HepG2 (cell line): ENCODE results near the gene IZUMO4. TPM values are rescaled to one million over a fixed set of nuclear protein-coding genes. Genes with fewer than 3 reads are reported as not detected.

Experiments
- CENPT ChIP-seq: sonication (generic); formaldehyde crosslinking; IDR thresholded peaks from 2 replicates; pipeline ENCODE4 v1.8.0; 2022; ENCODE audit warnings: low read depth, mild to moderate bottlenecking, moderate library complexity, missing genetic modification reagents
- E2F5 ChIP-seq: sonication (generic); formaldehyde crosslinking; conservative IDR thresholded peaks from 2 replicates; pipeline ENCODE4 v1.4.0; 2020; ENCODE audit warnings: missing genetic modification reagents
- FUBP1 ChIP-seq: sonication (generic); formaldehyde crosslinking; IDR thresholded peaks from 2 replicates; pipeline ENCODE4 v1.5.1; 2020; ENCODE audit warnings: missing genetic modification reagents, mild to moderate bottlenecking, borderline replicate concordance
- HNF4G ChIP-seq, 2 experiments: sonication (generic) in 1 of 2; formaldehyde crosslinking in 1 of 2; IDR thresholded peaks; 2 replicates each; pipeline versions ENCODE4 v1.4.0 to v1.6.1; 2011 to 2020; ENCODE audit warnings: borderline replicate concordance in 2 of 2, low read depth in 2 of 2, mild to moderate bottlenecking in 2 of 2, low read length in 1 of 2, missing genetic modification reagents in 1 of 2, moderate library complexity in 1 of 2
- MAFG ChIP-seq: sonication (generic); formaldehyde crosslinking; IDR thresholded peaks from 2 replicates; pipeline ENCODE4 v1.5.1; 2020; ENCODE audit warnings: mild to moderate bottlenecking, missing genetic modification reagents
- MED13 ChIP-seq: sonication (generic); formaldehyde crosslinking; IDR thresholded peaks from 2 replicates; pipeline ENCODE4 v1.5.0; 2020; ENCODE audit warnings: missing genetic modification reagents
- PREB ChIP-seq: sonication (generic); formaldehyde crosslinking; IDR thresholded peaks from 2 replicates; pipeline ENCODE4 v1.4.0; 2020; ENCODE audit warnings: missing genetic modification reagents
- RARG ChIP-seq: sonication (generic); formaldehyde crosslinking; IDR thresholded peaks from 2 replicates; pipeline ENCODE4 v1.4.0; 2020; ENCODE audit warnings: low read depth, mild to moderate bottlenecking, missing genetic modification reagents
- ZNF468 ChIP-seq: sonication (generic); formaldehyde crosslinking; IDR thresholded peaks from 2 replicates; pipeline ENCODE4 v1.8.0; 2022; ENCODE audit warnings: mild to moderate bottlenecking, moderate library complexity, missing genetic modification reagents
- ZNF674 ChIP-seq: sonication (generic); formaldehyde crosslinking; IDR thresholded peaks from 2 replicates; pipeline ENCODE4 v1.5.0; 2020; ENCODE audit warnings: low read depth, mild to moderate bottlenecking, missing genetic modification reagents
- ZSCAN25 ChIP-seq: sonication (generic); formaldehyde crosslinking; IDR thresholded peaks from 2 replicates; pipeline ENCODE4 v1.8.0; 2022; ENCODE audit warnings: mild to moderate bottlenecking, missing genetic modification reagents
- polyA plus RNA-seq, 8 experiments: library from polyadenylated mRNA; depleted of rRNA in 3 of 8; stranded (reverse) in 7 of 8; unstranded in 1 of 8; fragments of >200 nt; fragmentation: Illumina TruSeq in 4 of 8; extraction: Trizol in 4 of 8; gene quantifications; 2 replicates each; pipeline versions ENCODE4 v1.2.1 to v1.2.3, GENCODE V29; 2011 to 2016; ENCODE audit warnings: low read depth in 4 of 8, missing spikeins in 1 of 8, mixed read lengths in 1 of 8; ENCODE audit not compliant: insufficient read depth in 1 of 8
- total RNA-seq, 5 experiments: library from RNA; depleted of rRNA; stranded (reverse); fragments of >200 nt; fragmentation: Illumina TruSeq; extraction: Trizol; gene quantifications; 2 replicates each; pipeline ENCODE4 v1.2.3, GENCODE V29; 2016; ENCODE audit warnings: low read depth in 1 of 5
- TF ChIP-seq, protein P1 (sequence below): sonication (generic); formaldehyde crosslinking; IDR thresholded peaks from 2 replicates; pipeline ENCODE4 v1.9.0; 2021; ENCODE audit warnings: missing genetic modification reagents, borderline replicate concordance
- TF ChIP-seq, protein P2 (sequence below): sonication (generic); formaldehyde crosslinking; IDR thresholded peaks from 2 replicates; pipeline ENCODE4 v1.4.0; 2020; ENCODE audit warnings: missing genetic modification reagents, borderline replicate concordance
- TF ChIP-seq, protein P3 (sequence below): sonication (generic); formaldehyde crosslinking; IDR thresholded peaks from 2 replicates; pipeline ENCODE4 v1.5.0; 2020; ENCODE audit warnings: missing genetic modification reagents, mild to moderate bottlenecking, borderline replicate concordance

Gene IZUMO4
- total and polyA plus RNA-seq, 2 of the 13 experiments (the other 11 are each of a cell fraction or from before 2014, with no cell fraction given) = 0.77 to 3.9 TPM

DNA sequence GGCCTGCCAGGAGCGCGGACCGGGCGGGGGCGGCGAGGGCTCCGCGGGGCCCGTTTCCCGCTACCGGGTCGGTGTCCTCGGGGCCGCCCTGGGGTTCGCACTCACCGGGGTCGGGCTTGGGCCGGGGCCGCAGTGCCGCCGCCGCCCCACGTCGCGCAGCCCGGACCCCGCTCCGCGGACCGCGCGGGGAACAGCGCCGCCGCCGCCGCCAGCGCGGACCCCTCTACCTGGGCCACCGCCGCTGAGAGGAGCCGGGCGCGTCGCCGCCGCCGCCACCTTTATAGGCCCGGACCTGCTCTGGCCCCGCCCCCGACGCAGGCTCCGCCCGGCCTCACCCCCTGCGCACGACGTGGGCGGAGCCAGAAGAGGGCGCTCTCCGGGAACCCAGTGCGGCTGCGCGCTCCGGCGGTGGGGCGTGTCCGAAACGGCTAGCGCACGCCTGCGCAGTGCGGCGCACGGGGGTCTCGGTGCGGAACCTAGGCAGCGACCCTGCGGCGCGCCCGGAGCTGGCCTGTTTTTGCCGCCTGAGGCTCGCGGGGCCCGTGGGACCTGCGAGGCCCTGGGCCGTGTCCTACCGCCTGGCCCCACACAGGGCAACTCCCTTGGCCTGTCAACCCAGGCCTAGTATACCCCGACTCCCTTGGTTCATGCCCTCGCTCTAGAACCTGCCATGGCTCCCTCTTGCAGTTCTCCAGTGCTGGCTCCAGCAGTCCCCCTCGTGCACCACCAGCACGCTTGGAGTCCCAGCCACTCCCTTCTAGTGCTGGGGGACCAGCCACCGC is 45.5 kb upstream of the IZUMO4 start, which contains the start of gene MKNK2 (continued):
- no peak for TF ChIP-seq PREB (CRISPR knock-in tag)
- no peak for TF ChIP-seq MED13 (CRISPR knock-in tag)
- peak; percentile 14; the same call in 1 of the 2 replicates for TF ChIP-seq HNF4G (IDR thresholded peaks at IDR 0.05; ENCODE audit: borderline replicate concordance, low read depth, low read length)
- TF ChIP-seq HNF4G (CRISPR knock-in tag; IDR thresholded peaks at IDR 0.05; ENCODE audit: borderline replicate concordance, low read depth) = peak; percentile 31; the same call in 1 of the 2 replicates
- no peak for TF ChIP-seq FUBP1 (CRISPR knock-in tag)
- peak; percentile 67 for TF ChIP-seq ZSCAN25 (CRISPR knock-in tag)
- TF ChIP-seq ZNF468 = no peak
- TF ChIP-seq E2F5 = no peak
- no peak for TF ChIP-seq MAFG (CRISPR knock-in tag)
- no peak for TF ChIP-seq ZNF674
- TF ChIP-seq, protein P1, sequence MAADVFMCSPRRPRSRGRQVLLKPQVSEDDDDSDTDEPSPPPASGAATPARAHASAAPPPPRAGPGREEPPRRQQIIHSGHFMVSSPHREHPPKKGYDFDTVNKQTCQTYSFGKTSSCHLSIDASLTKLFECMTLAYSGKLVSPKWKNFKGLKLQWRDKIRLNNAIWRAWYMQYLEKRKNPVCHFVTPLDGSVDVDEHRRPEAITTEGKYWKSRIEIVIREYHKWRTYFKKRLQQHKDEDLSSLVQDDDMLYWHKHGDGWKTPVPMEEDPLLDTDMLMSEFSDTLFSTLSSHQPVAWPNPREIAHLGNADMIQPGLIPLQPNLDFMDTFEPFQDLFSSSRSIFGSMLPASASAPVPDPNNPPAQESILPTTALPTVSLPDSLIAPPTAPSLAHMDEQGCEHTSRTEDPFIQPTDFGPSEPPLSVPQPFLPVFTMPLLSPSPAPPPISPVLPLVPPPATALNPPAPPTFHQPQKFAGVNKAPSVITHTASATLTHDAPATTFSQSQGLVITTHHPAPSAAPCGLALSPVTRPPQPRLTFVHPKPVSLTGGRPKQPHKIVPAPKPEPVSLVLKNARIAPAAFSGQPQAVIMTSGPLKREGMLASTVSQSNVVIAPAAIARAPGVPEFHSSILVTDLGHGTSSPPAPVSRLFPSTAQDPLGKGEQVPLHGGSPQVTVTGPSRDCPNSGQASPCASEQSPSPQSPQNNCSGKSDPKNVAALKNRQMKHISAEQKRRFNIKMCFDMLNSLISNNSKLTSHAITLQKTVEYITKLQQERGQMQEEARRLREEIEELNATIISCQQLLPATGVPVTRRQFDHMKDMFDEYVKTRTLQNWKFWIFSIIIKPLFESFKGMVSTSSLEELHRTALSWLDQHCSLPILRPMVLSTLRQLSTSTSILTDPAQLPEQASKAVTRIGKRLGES (CRISPR knock-in tag) = 0 out of 2 replicates have a peak, but pooled peaks have one; percentile 16
- TF ChIP-seq RARG = no peak
- peak; percentile 79; the same call in 1 of the 2 replicates for TF ChIP-seq CENPT (CRISPR knock-in tag)
- TF ChIP-seq, protein P2, sequence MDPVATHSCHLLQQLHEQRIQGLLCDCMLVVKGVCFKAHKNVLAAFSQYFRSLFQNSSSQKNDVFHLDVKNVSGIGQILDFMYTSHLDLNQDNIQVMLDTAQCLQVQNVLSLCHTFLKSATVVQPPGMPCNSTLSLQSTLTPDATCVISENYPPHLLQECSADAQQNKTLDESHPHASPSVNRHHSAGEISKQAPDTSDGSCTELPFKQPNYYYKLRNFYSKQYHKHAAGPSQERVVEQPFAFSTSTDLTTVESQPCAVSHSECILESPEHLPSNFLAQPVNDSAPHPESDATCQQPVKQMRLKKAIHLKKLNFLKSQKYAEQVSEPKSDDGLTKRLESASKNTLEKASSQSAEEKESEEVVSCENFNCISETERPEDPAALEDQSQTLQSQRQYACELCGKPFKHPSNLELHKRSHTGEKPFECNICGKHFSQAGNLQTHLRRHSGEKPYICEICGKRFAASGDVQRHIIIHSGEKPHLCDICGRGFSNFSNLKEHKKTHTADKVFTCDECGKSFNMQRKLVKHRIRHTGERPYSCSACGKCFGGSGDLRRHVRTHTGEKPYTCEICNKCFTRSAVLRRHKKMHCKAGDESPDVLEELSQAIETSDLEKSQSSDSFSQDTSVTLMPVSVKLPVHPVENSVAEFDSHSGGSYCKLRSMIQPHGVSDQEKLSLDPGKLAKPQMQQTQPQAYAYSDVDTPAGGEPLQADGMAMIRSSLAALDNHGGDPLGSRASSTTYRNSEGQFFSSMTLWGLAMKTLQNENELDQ = no peak; the same call in 1 of the 2 replicates
- TF ChIP-seq, protein P3, sequence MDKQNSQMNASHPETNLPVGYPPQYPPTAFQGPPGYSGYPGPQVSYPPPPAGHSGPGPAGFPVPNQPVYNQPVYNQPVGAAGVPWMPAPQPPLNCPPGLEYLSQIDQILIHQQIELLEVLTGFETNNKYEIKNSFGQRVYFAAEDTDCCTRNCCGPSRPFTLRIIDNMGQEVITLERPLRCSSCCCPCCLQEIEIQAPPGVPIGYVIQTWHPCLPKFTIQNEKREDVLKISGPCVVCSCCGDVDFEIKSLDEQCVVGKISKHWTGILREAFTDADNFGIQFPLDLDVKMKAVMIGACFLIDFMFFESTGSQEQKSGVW = no peak
